ENCODE measurements around the gene PAMR1. TPM values are rescaled to one million over a fixed set of nuclear protein-coding genes. Genes with fewer than 3 reads are reported as not detected.

PAMR1 gene
- total and polyA plus RNA-seq, 9 donors, result 0.25 to 25.8 (median 3.6) TPM

- Histone ChIP-seq H3K4me3 (no peak overlapping the region), H3K9me3 (no peaks in the 10 kb centered on the region), H3K4me1 (ENCODE audit: insufficient read depth) (no peaks in the 10 kb centered on the region), H3K27me3 (no peaks in the 10 kb centered on the region), H3K36me3 (no peaks in the 10 kb centered on the region), H3K27ac (no peak overlapping the region)
- no peak for DNase-seq
- WGBS, 3 donors, result 55 to 59% (median 56%) methylated on average over 4 of the region's 4 CpGs
- intact Hi-C loops (cut with DNase I), result loop anchor here (2.0 to 10.0 kb wide), 5 partner anchors 396 to 806 kb away; no protein-coding TSS in a partner anchor
- TF ChIP-seq CTCF (IDR thresholded peaks at IDR 0.05) (no peak), EP300 (IDR thresholded peaks at IDR 0.05) (no peak), POLR2A (IDR thresholded peaks at IDR 0.05) (no peak)
Measured at GRCh38 chr11:35393098-35393497, 132.3 kb downstream of the PAMR1 start.

DNA sequence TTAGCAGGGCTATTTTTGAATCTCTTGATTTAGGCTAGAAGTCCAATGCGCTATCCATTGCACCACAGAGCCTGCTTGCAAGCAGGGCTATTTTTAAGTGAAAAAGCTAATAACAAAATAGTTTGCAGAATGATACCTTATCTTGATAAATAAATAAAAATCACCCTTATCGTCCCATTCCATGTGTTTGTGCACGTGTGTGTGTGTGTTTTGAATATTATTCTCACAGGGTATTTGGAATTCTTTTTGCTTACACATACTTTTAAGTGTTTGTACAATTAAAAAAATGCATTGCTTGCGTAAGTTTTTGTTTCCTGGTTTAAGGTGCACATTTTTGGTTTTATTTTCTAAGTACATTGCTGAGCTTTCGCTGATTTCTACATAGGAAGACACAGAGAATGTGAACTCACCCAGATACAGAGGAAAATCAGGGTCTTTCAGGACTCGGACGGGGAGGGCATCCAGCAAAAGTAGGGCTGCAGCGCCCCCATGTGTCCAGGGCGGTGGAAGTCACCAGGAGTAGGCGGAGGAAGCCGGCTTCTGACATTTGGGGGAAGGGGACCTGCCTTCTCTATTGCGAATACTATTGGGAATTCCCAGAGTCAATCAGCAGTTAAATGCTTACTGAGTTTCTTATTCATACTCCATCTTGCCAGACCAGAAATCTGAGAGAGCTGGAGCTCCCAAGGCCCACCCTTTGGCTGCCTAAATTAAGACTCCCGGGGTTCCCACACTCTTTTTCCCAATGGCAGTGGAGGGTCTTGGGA lies 133.3 kb downstream of the PAMR1 start:
- WGBS, 3 donors, result 11 to 15% (median 12%) methylated on average over 13 of the region's 13 CpGs
- peak; percentile 58 to 83 (median 74) for DNase-seq
- H3K36me3 ChIP-seq, result no peaks in the 10 kb centered on the region
- H3K27me3 ChIP-seq, result no peaks in the 10 kb centered on the region
- H3K27ac ChIP-seq, result no peak overlapping the region
- TF ChIP-seq CTCF (IDR thresholded peaks at IDR 0.05), result peak in 2 of 3 donors; percentile 55 to 65
- no peak for TF ChIP-seq POLR2A (IDR thresholded peaks at IDR 0.05)
- TF ChIP-seq EP300 (IDR thresholded peaks at IDR 0.05), result no peak
- H3K4me1 ChIP-seq (ENCODE audit: insufficient read depth), result no peaks in the 10 kb centered on the region
- no peak overlapping the region for H3K4me3 ChIP-seq
- intact Hi-C loops (cut with DNase I), result loop anchor here (2.0 to 10.0 kb wide), 5 partner anchors 395 to 805 kb away; no protein-coding TSS in a partner anchor
- H3K9me3 ChIP-seq, result no peaks in the 10 kb centered on the region

DNA sequence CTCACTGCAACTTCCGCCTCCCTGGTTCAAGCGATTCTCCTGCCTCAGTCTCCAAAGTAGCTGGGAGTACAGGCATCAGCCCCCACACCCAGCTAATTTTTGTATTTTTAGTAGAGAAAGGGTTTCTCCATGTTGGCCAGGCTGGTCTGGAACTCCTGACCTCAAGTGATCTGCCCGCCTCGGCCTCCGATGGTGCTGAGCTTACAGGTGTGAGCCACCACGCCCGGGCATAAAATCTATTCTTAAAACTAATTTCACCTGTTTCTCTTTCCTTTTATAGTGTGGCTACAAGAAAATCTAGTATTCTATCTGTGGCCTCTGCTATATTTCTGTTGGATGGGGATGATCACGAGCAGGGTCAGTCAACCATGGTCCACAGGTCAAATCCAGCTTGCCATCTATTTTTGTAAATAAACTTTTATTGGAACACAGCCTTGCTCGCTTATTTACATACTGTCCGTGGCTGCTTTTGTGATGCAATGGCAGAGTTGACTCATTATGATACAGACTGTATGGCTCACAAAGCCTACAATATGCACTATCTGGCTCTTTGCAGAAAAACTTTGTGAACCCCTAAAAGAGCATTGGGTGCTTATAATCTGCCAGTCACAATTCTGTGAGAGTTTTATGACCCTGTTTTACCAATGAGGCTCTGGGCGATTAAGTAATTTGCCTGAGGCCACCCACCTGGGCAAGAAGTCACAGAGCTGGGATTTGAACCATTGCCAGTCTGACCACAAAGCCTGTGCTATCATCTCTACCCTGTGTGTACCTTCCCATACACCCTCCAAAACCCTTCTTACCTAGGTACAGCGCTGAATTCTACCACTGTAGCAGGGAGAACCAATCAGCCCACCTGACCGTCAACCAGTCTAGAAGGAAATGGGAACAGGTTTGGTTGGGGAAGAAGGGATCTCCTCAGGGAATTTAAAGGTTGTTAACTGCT lies 134.4 kb downstream of the PAMR1 start:
- Histone ChIP-seq H3K27ac (no peak overlapping the region), H3K36me3 (no peaks in the 10 kb centered on the region), H3K4me1 (ENCODE audit: insufficient read depth) (no peaks in the 10 kb centered on the region), H3K27me3 (no peaks in the 10 kb centered on the region), H3K4me3 (no peak overlapping the region), H3K9me3 (no peaks in the 10 kb centered on the region)
- WGBS, 3 donors, result 88 to 90% (median 90%) methylated on average over 13 of the region's 13 CpGs
- TF ChIP-seq EP300 (IDR thresholded peaks at IDR 0.05), result no peak
- intact Hi-C loops (cut with DNase I), result loop anchor here in 3 of 4 donors (5.0 to 10.0 kb wide), 4 partner anchors 394 to 804 kb away; no protein-coding TSS in a partner anchor
- DNase-seq, result no peak

DNA sequence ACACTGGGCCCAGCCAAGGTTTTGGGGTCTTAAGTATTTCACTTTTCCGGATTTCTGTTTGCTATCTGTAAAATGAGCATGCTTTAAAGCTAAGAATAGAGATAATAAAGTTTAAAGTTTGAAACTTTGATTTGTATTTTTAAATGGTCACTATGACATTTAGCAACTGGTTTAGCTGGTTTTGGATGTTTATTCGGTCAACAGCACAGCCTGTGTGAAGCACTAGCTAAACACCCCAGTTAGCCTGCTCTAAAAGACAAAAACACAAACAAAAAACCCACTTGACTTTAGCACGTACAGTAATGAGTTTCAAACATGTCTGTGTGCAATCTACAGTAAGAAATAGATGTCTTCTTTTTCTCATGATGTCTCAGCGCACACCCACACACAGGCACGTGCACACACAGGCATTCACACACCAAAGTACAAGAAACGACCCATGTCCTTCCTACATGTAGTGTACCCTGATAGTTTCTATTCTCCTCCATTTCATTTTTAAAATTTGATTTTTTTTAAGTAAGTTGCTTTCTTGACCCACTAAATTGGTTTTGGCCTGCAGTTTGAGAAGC lies 135.4 kb downstream of the PAMR1 start:
- TF ChIP-seq EP300 (IDR thresholded peaks at IDR 0.05), result no peak
- no peak for TF ChIP-seq CTCF (IDR thresholded peaks at IDR 0.05)
- no peak for TF ChIP-seq POLR2A (IDR thresholded peaks at IDR 0.05)
- Histone ChIP-seq H3K27me3 (no peaks in the 10 kb centered on the region), H3K4me1 (ENCODE audit: insufficient read depth) (no peaks in the 10 kb centered on the region), H3K36me3 (no peaks in the 10 kb centered on the region), H3K9me3 (no peaks in the 10 kb centered on the region), H3K4me3 (no peak overlapping the region), H3K27ac (no peak overlapping the region)
- DNase-seq, result no peak
- intact Hi-C loops (cut with DNase I), result loop anchor here (5.0 to 10.0 kb wide), 4 partner anchors 393 to 803 kb away; no protein-coding TSS in a partner anchor
- 52 to 63% (median 59%) methylated on average over 6 of the region's 6 CpGs for WGBS, 3 donors

Data from ovary (tissue), 9 donors.